Measurements from ENCODE around the gene DGKH.
"Not testable (repeated sequence)": the region's sequence is repeated elsewhere in the genome, so short reads cannot be mapped to it uniquely, and the experiment has no call there.

Gene DGKH

GRCh38 chr13:42110410-42111155 is 62.1 kb downstream of the DGKH start:
- DNase-seq (ENCODE audit: low read depth, low spot score), result peak; percentile 85

- no peak for DNase-seq (ENCODE audit: low read depth, low spot score)
These were observed 64.4 kb downstream of the DGKH start for GRCh38 chr13:42112864-42113263.

- DNase-seq (ENCODE audit: low read depth, low spot score), result no peak
These were observed 65.0 kb downstream of the DGKH start for GRCh38 chr13:42113478-42113877.

- no peak for DNase-seq (ENCODE audit: low read depth, low spot score)
These were observed 65.8 kb downstream of the DGKH start for GRCh38 chr13:42114278-42114677.

GRCh38 chr13:42114912-42115311 is 66.5 kb downstream of the DGKH start:
- DNase-seq (ENCODE audit: low read depth, low spot score), result no peak

- DNase-seq (ENCODE audit: low read depth, low spot score), result no peak
These were observed 67.8 kb downstream of the DGKH start for GRCh38 chr13:42116225-42116624.

GRCh38 chr13:42119041-42119440 is 70.6 kb downstream of the DGKH start:
- no peak for DNase-seq (ENCODE audit: low read depth, low spot score)

- DNase-seq (ENCODE audit: low read depth, low spot score), result no peak
These were observed 71.4 kb downstream of the DGKH start for GRCh38 chr13:42119875-42120274.

- no peak for DNase-seq (ENCODE audit: low read depth, low spot score)
These were observed 75.2 kb downstream of the DGKH start for GRCh38 chr13:42123600-42123999.

- no peak for DNase-seq (ENCODE audit: low read depth, low spot score)
These were observed 76.6 kb downstream of the DGKH start for GRCh38 chr13:42125046-42125445.

GRCh38 chr13:42127047-42127446 is 78.6 kb downstream of the DGKH start:
- DNase-seq (ENCODE audit: low read depth, low spot score), result no peak

GRCh38 chr13:42129033-42129432 is 80.6 kb downstream of the DGKH start:
- no peak for DNase-seq (ENCODE audit: low read depth, low spot score)

GRCh38 chr13:42136518-42136917 is 88.1 kb downstream of the DGKH start:
- DNase-seq (ENCODE audit: low read depth, low spot score), result no peak

- peak; percentile 10 for DNase-seq (ENCODE audit: low read depth, low spot score)
These were observed 89.5 kb downstream of the DGKH start for GRCh38 chr13:42137856-42138537.

- DNase-seq (ENCODE audit: low read depth, low spot score), result no peak
These were observed 92.0 kb downstream of the DGKH start for GRCh38 chr13:42140494-42140893.

- DNase-seq (ENCODE audit: low read depth, low spot score), result not testable (repeated sequence)
These were observed 92.6 kb downstream of the DGKH start for GRCh38 chr13:42141052-42141451.

- DNase-seq (ENCODE audit: low read depth, low spot score), result no peak
These were observed 97.9 kb downstream of the DGKH start for GRCh38 chr13:42146359-42146758.

- no peak for DNase-seq (ENCODE audit: low read depth, low spot score)
These were observed 100.1 kb downstream of the DGKH start for GRCh38 chr13:42148538-42148937.

- no peak for DNase-seq (ENCODE audit: low read depth, low spot score)
These were observed 100.7 kb downstream of the DGKH start for GRCh38 chr13:42149136-42149535.

- DNase-seq (ENCODE audit: low read depth, low spot score), result no peak
These were observed 103.3 kb downstream of the DGKH start for GRCh38 chr13:42151781-42152180.

- no peak for DNase-seq (ENCODE audit: low read depth, low spot score)
These were observed 104.0 kb downstream of the DGKH start for GRCh38 chr13:42152495-42152894.

- DNase-seq (ENCODE audit: low read depth, low spot score), result no peak
These were observed 105.0 kb downstream of the DGKH start for GRCh38 chr13:42153199-42154113.

All from astrocyte of the hippocampus (primary cell).